ENCODE results near the gene SLC9A2. TPM values are rescaled to one million over a fixed set of nuclear protein-coding genes. Genes with fewer than 3 reads are reported as not detected.

The SLC9A2 gene
- total RNA-seq, 1 experiment from 2014 or later = 7.1 TPM

- Histone ChIP-seq H4K20me1 (ENCODE audit: low read length) (no peaks in the 10 kb centered on the region), H3K9ac (ENCODE audit: low read length) (no peak overlapping the region), H3K27me3 (ENCODE audit: low read length) (no peaks in the 10 kb centered on the region), H3K36me3 (ENCODE audit: low read depth, low read length) (peaks cover 8% of the 10 kb centered on the region; the same call in 1 of the 2 replicates), H3F3A (ENCODE audit: low read length, unreplicated experiment) (no peaks in the 10 kb centered on the region), H3K27ac (ENCODE audit: low read length) (no peak overlapping the region), H3K4me3 (ENCODE audit: low read length) (no peak overlapping the region), H3K4me2 (ENCODE audit: low read length) (no peak overlapping the region), H2AFZ (ENCODE audit: low read length) (no peak overlapping the region), H3K4me1 (ENCODE audit: insufficient read depth, low read length) (no peaks in the 10 kb centered on the region), H3K9me2 (replicated peaks; ENCODE audit: low read length) (no peaks in the 10 kb centered on the region), H3K79me2 (ENCODE audit: low read length) (no peaks in the 10 kb centered on the region), H3K9me3 (ENCODE audit: low read length) (no peaks in the 10 kb centered on the region)
- DNase-seq = no peak
- no peak for ATAC-seq
- no peak for TF ChIP-seq EZH2phosphoT487 (IDR thresholded peaks at IDR 0.05; ENCODE audit: borderline replicate concordance, low read length)
- TF ChIP-seq EZH2 (IDR thresholded peaks at IDR 0.05; ENCODE audit: low read length, unreplicated experiment) = no peak
- TF ChIP-seq, protein P1, sequence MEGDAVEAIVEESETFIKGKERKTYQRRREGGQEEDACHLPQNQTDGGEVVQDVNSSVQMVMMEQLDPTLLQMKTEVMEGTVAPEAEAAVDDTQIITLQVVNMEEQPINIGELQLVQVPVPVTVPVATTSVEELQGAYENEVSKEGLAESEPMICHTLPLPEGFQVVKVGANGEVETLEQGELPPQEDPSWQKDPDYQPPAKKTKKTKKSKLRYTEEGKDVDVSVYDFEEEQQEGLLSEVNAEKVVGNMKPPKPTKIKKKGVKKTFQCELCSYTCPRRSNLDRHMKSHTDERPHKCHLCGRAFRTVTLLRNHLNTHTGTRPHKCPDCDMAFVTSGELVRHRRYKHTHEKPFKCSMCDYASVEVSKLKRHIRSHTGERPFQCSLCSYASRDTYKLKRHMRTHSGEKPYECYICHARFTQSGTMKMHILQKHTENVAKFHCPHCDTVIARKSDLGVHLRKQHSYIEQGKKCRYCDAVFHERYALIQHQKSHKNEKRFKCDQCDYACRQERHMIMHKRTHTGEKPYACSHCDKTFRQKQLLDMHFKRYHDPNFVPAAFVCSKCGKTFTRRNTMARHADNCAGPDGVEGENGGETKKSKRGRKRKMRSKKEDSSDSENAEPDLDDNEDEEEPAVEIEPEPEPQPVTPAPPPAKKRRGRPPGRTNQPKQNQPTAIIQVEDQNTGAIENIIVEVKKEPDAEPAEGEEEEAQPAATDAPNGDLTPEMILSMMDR (conservative IDR thresholded peaks at IDR 0.05; ENCODE audit: low read depth, low read length) = no peak
- intact Hi-C loops (cut with micrococcal nuclease) = no loop called here
- CTCF ChIA-PET = no interaction called here
- POLR2A ChIA-PET (ENCODE audit: unreplicated experiment) = no interaction called here
- BruUV-seq (replicated peaks) = no TSS peak
Measured at GRCh38 chr2:102726128-102727087, 107.1 kb downstream of the SLC9A2 start.

DNA sequence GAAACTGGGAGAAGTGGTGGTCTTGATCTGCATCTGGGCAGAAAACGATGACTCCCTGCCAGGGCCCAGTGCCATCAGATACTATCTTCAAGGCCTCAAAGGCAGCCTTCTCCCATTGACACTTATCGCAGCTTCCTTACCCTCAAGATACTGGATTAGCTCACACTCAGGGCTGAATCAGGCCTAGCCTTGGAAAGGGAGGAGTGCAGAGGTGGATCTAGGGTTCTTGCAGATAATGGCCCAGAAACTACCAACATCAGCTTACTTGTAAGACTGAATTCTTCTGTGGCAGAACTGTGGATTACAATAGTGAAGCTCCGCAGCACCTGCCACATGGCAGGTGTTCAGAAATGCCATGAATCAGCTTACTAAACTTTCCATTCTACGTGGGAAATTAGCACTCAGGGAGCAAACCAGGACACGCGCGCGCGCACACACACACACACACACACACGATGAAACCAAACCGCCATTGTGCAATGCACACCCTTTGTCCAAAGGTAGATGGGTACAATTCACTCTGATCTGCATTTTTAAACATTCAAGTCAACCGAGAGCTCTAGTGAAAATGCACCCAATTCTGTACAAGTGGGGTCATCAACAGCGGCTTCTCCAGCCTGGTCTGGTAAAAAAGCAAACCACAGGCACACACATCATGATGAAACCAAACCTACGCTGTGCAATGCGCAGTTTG, 116.2 kb downstream of the SLC9A2 start:
- Histone ChIP-seq H3K4me1 (ENCODE audit: insufficient read depth, low read length) (peaks cover 21% of the 10 kb centered on the region), H3K27me3 (ENCODE audit: low read length) (no peaks in the 10 kb centered on the region), H3K4me2 (ENCODE audit: low read length) (peak overlapping the region; percentile 97), H3K9ac (ENCODE audit: low read length) (peak overlapping the region; percentile 76), H3F3A (ENCODE audit: low read length, unreplicated experiment) (no peaks in the 10 kb centered on the region), H3K79me2 (ENCODE audit: low read length) (peaks cover 53% of the 10 kb centered on the region), H3K4me3 (ENCODE audit: low read length) (peak overlapping the region; percentile 89), H3K9me2 (replicated peaks; ENCODE audit: low read length) (no peaks in the 10 kb centered on the region), H3K27ac (ENCODE audit: low read length) (no peak overlapping the region), H3K36me3 (ENCODE audit: low read depth, low read length) (peaks cover 8% of the 10 kb centered on the region; the same call in 1 of the 2 replicates), H2AFZ (ENCODE audit: low read length) (peak overlapping the region; percentile 97), H3K9me3 (ENCODE audit: low read length) (no peaks in the 10 kb centered on the region), H4K20me1 (ENCODE audit: low read length) (no peaks in the 10 kb centered on the region)
- no TSS peak for BruUV-seq (replicated peaks)
- intact Hi-C loops (cut with micrococcal nuclease) = no loop called here
- DNase-seq (no peak), ATAC-seq (no peak)
- ChIA-PET CTCF (interaction anchor here (1.2 kb wide), 1 partner anchor 70 kb away, joined by 5 read pairs; no protein-coding TSS in a partner anchor), POLR2A (ENCODE audit: unreplicated experiment) (no interaction called here)
- TF ChIP-seq, protein P1 (conservative IDR thresholded peaks at IDR 0.05; ENCODE audit: low read depth, low read length) = no peak
- TF ChIP-seq EZH2 (IDR thresholded peaks at IDR 0.05; ENCODE audit: low read length, unreplicated experiment) = no peak
- no peak for TF ChIP-seq EZH2phosphoT487 (IDR thresholded peaks at IDR 0.05; ENCODE audit: borderline replicate concordance, low read length)

All from PC-3 (cell line).